ENCODE data around the gene PLAAT2.

Gene PLAAT2

GRCh38 chr11:63512816-63513215 is 50.4 kb downstream of the PLAAT2 start:
- DNase-seq: no peak

GRCh38 chr11:63511048-63511748 is 52.0 kb downstream of the PLAAT2 start:
- DNase-seq: peak; percentile 45

DNA sequence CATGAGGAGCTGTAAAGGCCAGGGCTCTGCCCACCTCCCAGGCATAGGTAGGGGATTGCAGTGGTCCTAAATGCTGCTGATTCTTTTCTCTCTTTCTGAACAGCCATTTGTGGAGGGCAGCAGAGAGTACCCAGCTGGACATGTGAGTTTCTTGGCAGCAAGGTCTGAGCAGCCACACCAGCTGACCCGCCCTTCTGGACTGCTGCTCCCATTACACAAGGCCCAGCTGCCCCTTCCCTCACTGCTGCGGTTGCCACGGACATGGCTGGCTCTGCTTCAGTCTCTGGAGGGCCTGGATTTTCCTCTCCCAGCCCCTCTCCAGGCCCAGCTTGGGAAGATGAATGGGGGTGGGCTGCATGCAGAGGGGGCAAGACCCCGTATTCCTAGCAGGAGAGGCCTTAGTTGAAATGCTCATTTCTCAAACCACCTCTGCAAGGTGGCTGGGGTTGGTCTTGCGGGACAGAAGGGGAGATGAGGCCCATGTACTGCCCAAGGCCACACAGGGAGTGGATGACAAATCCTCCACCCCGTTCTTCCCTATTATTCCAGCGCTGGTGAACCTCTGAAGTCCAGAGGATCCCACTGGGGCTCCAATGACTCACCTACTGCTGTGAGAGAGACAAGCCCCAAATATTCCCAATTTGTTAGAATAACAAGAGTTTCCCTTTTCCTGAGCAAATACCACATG is 52.7 kb downstream of the PLAAT2 start:
- DNase-seq: peak; percentile 66

- no peak for DNase-seq
Measured at GRCh38 chr11:63508745-63509144, 54.4 kb downstream of the PLAAT2 start.

- peak; percentile 34 for DNase-seq
Measured at GRCh38 chr11:63508009-63508408, 55.2 kb downstream of the PLAAT2 start.

DNA sequence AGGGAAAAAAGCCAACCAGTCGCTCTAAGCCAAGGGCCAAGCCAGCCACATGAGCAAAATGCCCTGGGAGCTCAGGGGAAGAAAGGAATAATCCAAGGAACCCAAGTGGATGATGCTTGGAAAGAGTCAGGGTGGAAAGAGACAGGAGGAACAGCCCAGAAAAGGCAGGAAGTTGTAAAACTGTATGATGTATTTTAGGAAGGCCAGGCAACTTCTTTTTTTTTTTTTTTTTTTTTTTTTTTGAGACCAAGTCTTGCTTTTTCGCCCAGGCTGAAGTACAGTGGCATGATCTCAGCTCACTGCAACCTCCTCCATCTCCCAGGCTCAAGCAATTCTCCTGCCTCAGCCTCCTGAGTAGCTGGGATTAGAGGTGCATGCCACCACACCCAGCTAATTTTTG is 55.7 kb downstream of the PLAAT2 start:
- DNase-seq: no peak

DNA sequence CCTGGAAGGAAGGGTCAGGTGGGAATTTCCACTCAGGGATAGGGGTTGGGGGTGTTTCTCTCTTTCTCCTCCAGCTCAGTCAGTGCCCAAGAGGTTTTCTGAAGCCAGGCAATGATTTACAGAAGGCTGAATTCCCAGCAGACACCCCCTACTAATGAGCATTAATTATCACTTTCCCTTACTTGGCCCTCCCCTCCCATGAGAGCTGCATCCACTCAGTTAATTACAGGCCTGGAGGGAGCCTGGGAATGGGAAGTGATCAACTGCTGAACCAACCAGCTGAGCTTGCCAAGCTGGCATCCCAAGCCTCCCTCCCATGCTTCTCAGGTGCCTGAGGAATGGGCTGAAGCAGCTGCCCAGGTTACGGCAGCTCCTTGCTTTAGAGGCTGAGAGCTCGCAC is 56.3 kb downstream of the PLAAT2 start:
- DNase-seq: no peak

- no peak for DNase-seq
Measured at GRCh38 chr11:63505857-63506528, 57.2 kb downstream of the PLAAT2 start, which contains the start of gene LGALS12. Gene LGALS12, plus strand, starts transcription at chr11:63506084. Its CDS starts 375 bp downstream, at chr11:63506459.

DNA sequence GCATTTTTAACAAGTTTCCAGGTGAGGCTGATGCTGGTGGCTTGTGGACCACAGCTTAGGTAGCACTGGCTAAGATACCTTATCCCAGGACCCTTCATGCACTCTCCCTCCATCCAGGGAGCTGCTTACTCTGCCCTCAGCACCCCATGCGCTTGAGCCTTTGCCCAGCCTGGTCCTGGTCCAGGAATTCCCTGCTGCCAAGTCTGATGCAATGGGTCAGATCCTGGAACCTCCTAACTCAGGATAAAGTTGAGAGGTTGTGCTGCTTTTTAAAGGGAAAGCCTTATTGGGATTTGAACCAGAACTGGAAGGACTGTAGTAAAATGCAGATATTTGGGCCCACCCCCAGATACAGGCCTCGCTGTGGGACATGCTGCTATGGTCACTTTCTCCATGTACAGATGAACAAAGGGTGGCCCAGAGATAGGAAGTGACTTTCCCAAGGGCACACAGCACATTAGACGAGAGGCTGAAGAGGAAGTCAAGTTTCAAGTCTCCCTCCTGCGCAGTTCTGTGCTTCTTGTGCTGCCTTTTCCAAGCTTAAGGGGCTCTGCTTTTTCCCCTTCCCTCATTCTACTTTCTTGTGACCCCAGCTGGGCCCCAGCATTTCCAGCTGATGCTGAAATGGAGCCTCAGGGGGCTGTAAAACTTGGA is 58.1 kb downstream of the PLAAT2 start:
- DNase-seq: no peak

GRCh38 chr11:63504054-63504453 is 59.1 kb downstream of the PLAAT2 start:
- no peak for DNase-seq

GRCh38 chr11:63503492-63503891 is 59.7 kb downstream of the PLAAT2 start:
- no peak for DNase-seq

Data from eye (tissue), 1 donor.